Activated naive CD8-positive, alpha-beta T cell treated with anti-CD3 and anti-CD28 coated beads for 36 hours (primary cell): ENCODE data around the gene PRKAR2A. TPM values are rescaled to one million over a fixed set of nuclear protein-coding genes. Genes with fewer than 3 reads are reported as not detected.
"Not testable (repeated sequence)": the region's sequence is repeated elsewhere in the genome, so short reads cannot be mapped to it uniquely, and the experiment has no call there.

ENCODE experiments used
- DNase-seq: peaks from one replicate; pipeline ENCODE4 v3.0.0; 2021
- H3K27ac Mint-ChIP-seq: one replicate; pipeline ENCODE4 v1.8.0; 2022; ENCODE audit warnings: mild to moderate bottlenecking, moderate library complexity, mixed read lengths
- H3K27me3 Mint-ChIP-seq: one replicate; pipeline ENCODE4 v1.8.0; 2022; ENCODE audit warnings: mild to moderate bottlenecking, mixed read lengths
- H3K36me3 Mint-ChIP-seq: one replicate; pipeline ENCODE4 v1.8.0; 2021; ENCODE audit warnings: mild to moderate bottlenecking, mixed read lengths
- H3K4me1 Mint-ChIP-seq: one replicate; pipeline ENCODE4 v1.8.0; 2021; ENCODE audit warnings: mixed read lengths
- H3K4me3 Mint-ChIP-seq: one replicate; pipeline ENCODE4 v1.8.0; 2022; ENCODE audit warnings: mild to moderate bottlenecking, moderate library complexity, mixed read lengths
- H3K9me3 Mint-ChIP-seq: one replicate; pipeline ENCODE4 v1.8.0; 2022; ENCODE audit warnings: mixed read lengths
- total RNA-seq, 2 experiments: library from RNA; stranded (reverse); gene quantifications; one replicate each; pipeline ENCODE4 v1.2.3, GENCODE V29; 2021

The PRKAR2A gene
- total RNA-seq, 2 experiments from 2014 or later, result 42.8 to 45.2 TPM

- Mint-ChIP-seq H3K4me1 (no peaks in the 10 kb centered on the region), H3K36me3 (peaks cover 5% of the 10 kb centered on the region), H3K27me3 (no peaks in the 10 kb centered on the region), H3K4me3 (no peak overlapping the region), H3K9me3 (no peaks in the 10 kb centered on the region), H3K27ac (peak overlapping the region; percentile 23)
- DNase-seq, result no peak
Measured at GRCh38 chr3:48776854-48777253, 70.8 kb downstream of the PRKAR2A start.

GRCh38 chr3:48770192-48770502 is 77.5 kb downstream of the PRKAR2A start:
- Mint-ChIP-seq H3K4me1 (peaks cover 1% of the 10 kb centered on the region), H3K4me3 (no peak overlapping the region), H3K27me3 (no peaks in the 10 kb centered on the region), H3K9me3 (no peaks in the 10 kb centered on the region), H3K36me3 (peaks cover 17% of the 10 kb centered on the region), H3K27ac (no peak overlapping the region)
- DNase-seq, result no peak

DNA sequence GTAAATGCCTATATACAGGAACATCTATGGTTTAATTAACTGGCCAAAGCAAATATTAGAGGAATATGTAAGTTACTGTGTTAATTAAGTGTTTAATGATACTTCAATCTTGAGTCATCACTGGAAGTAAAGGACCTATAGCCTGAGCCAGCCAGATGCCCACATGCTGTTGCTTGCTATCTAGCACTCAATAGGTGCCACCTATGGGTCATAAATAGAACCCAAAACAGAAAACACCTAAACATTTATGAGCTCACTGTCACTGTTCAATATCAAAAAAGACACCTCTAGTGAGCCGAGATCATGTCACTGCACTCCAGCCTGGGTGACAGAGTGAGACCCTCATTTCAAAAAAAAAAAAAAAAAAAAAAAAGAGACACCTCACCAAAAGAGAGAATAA is 82.3 kb downstream of the PRKAR2A start:
- Mint-ChIP-seq H3K4me1 (peaks cover under 1% of the 10 kb centered on the region), H3K27ac (no peak overlapping the region), H3K4me3 (no peak overlapping the region), H3K27me3 (no peaks in the 10 kb centered on the region), H3K36me3 (peaks cover 6% of the 10 kb centered on the region), H3K9me3 (no peaks in the 10 kb centered on the region)
- DNase-seq, result no peak

- no peaks in the 10 kb centered on the region for H3K27me3 Mint-ChIP-seq
- no peak overlapping the region for H3K27ac Mint-ChIP-seq
- no peak for DNase-seq
- no peaks in the 10 kb centered on the region for H3K9me3 Mint-ChIP-seq
- H3K4me3 Mint-ChIP-seq, result no peak overlapping the region
- H3K4me1 Mint-ChIP-seq, result no peaks in the 10 kb centered on the region
- H3K36me3 Mint-ChIP-seq, result no peaks in the 10 kb centered on the region
Measured at GRCh38 chr3:48762816-48763215, 84.9 kb downstream of the PRKAR2A start.

- not testable (repeated sequence) for H3K9me3 Mint-ChIP-seq, H3K27me3 Mint-ChIP-seq, H3K4me1 Mint-ChIP-seq, H3K4me3 Mint-ChIP-seq, H3K36me3 Mint-ChIP-seq, H3K27ac Mint-ChIP-seq, DNase-seq
Measured at GRCh38 chr3:48759991-48760540, 87.6 kb downstream of the PRKAR2A start.

DNA sequence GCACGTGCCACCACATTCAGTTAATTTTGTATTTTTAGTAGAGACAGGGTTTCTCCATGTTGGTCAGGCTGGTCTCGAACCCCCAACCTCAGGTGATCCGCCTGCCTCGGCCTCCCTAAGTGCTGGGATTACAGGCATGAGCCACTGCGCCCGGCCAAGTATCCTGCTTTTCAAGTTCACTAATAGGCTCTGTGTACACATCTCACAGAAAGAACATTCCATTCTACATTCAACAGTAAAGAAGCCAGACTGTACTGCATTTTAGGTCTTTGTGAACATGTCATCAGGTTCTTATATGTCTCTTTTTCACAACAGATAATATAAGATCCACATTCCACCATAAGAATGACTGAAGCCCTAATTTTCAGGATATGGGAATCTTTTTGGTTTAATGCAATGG is 88.1 kb downstream of the PRKAR2A start:
- not testable (repeated sequence) for H3K36me3 Mint-ChIP-seq, H3K9me3 Mint-ChIP-seq, H3K4me1 Mint-ChIP-seq, DNase-seq, H3K4me3 Mint-ChIP-seq, H3K27me3 Mint-ChIP-seq, H3K27ac Mint-ChIP-seq

GRCh38 chr3:48759071-48759470 is 88.6 kb downstream of the PRKAR2A start:
- Mint-ChIP-seq H3K27me3 (no peaks in the 10 kb centered on the region), H3K36me3 (peaks cover 5% of the 10 kb centered on the region), H3K9me3 (no peaks in the 10 kb centered on the region), H3K4me3 (no peak overlapping the region), H3K4me1 (no peaks in the 10 kb centered on the region), H3K27ac (no peak overlapping the region)
- no peak for DNase-seq

DNA sequence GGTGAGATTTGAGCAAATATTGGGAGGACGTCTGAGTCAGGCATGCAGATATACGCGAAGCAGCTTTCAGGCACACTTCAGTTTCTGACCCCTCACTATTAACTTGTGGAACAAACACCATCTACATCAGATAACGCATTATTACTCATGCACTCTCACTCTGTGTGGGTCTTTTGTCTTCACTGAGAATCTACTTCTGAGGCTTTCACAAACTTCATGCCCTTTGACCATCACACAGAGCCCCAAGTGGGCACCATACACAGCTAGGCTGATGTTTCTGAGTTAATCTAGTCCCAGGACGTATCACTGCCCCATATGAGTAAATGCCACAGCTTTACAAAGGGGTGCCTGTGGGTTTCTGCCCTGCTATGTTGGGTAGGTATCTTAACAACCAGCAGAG is 91.0 kb downstream of the PRKAR2A start:
- Mint-ChIP-seq H3K9me3 (no peaks in the 10 kb centered on the region), H3K36me3 (peaks cover 5% of the 10 kb centered on the region), H3K27ac (no peak overlapping the region), H3K4me1 (no peaks in the 10 kb centered on the region), H3K4me3 (no peak overlapping the region), H3K27me3 (no peaks in the 10 kb centered on the region)
- no peak for DNase-seq

- Mint-ChIP-seq H3K9me3 (peaks cover 1% of the 10 kb centered on the region), H3K36me3 (peaks cover 8% of the 10 kb centered on the region), H3K27me3 (no peaks in the 10 kb centered on the region), H3K4me3 (no peak overlapping the region), H3K4me1 (no peaks in the 10 kb centered on the region), H3K27ac (no peak overlapping the region)
- no peak for DNase-seq
Measured at GRCh38 chr3:48750856-48751255, 96.8 kb downstream of the PRKAR2A start.

DNA sequence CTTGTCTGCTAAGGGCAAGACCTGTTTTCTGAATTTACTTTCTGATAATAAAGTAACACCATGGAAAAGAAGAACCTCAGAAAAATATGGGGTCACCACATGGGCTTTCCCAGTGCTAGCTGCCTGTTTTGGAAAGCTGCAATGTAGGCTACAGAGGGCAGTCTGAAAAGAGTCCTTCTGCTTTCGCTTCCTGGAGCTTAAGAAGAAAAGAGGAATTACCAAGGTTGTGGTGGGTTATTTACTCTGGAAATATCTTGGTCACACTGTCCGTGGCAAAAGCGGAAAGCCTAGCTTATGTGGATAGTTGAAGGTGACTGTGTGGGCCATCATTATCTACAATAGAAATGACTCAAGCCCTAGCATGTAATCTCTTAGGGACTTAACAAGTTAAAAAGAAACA is 98.9 kb downstream of the PRKAR2A start:
- H3K9me3 Mint-ChIP-seq, result peaks cover 4% of the 10 kb centered on the region
- DNase-seq, result no peak
- H3K4me3 Mint-ChIP-seq, result no peak overlapping the region
- H3K27me3 Mint-ChIP-seq, result no peaks in the 10 kb centered on the region
- no peaks in the 10 kb centered on the region for H3K4me1 Mint-ChIP-seq
- no peak overlapping the region for H3K27ac Mint-ChIP-seq
- peaks cover 11% of the 10 kb centered on the region for H3K36me3 Mint-ChIP-seq

GRCh38 chr3:48747706-48748105 is 100.0 kb downstream of the PRKAR2A start:
- no peak overlapping the region for H3K27ac Mint-ChIP-seq
- no peaks in the 10 kb centered on the region for H3K4me1 Mint-ChIP-seq
- no peak overlapping the region for H3K4me3 Mint-ChIP-seq
- peaks cover 11% of the 10 kb centered on the region for H3K36me3 Mint-ChIP-seq
- no peak for DNase-seq
- H3K27me3 Mint-ChIP-seq, result no peaks in the 10 kb centered on the region
- peaks cover 4% of the 10 kb centered on the region for H3K9me3 Mint-ChIP-seq

DNA sequence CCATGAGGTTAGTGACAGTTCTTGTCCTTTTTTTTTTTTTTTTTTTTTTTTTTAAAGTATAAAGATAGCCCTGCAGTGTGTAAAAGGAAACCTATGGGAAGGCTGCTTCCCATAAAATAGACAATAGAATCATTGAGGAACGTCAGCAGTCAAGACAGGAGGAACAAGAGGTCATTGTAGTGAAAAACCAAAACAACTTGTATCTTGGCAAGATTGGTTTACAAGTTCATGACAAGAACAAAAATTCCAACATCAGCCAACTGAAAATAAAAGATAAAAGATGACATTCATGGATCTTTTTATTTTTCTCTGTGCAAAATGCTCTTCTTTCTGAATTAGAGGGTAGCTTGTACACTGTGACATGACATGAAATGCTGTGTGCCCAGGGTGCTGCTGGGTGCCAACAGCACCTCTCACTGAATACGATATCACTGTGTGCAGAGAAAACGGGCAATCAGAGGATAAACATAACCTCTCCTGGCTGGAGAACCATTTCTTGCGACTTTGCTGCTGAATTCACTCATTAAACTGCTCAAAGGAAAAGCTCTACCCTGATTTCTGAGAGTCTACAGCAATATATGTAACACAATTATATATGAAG is 100.6 kb downstream of the PRKAR2A start:
- no peak for DNase-seq
- Mint-ChIP-seq H3K36me3 (peaks cover 11% of the 10 kb centered on the region), H3K27me3 (no peaks in the 10 kb centered on the region), H3K4me1 (no peaks in the 10 kb centered on the region), H3K4me3 (no peak overlapping the region), H3K27ac (no peak overlapping the region), H3K9me3 (peaks cover 4% of the 10 kb centered on the region)

DNA sequence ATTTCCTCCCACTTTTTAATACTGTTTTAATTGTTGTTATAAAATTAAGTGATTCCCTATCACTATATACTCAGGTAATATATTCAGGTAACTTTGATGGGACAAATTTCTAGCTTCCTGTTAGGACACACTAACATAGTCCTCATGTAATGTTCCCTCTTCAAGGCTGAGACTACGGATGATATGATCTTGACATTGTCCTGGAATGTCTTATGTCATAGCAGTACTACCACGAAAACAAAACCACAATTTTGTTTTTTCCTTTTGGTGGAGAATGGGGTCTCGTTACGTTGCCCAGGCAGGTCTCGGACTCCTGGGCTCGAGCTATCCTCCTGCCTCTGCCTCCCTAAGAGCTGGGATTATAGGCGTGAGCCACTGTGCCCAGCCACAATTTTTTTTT is 103.9 kb downstream of the PRKAR2A start:
- no peak for DNase-seq
- H3K9me3 Mint-ChIP-seq, result peaks cover 4% of the 10 kb centered on the region
- H3K4me1 Mint-ChIP-seq, result no peaks in the 10 kb centered on the region
- H3K27ac Mint-ChIP-seq, result no peak overlapping the region
- no peaks in the 10 kb centered on the region for H3K27me3 Mint-ChIP-seq
- peaks cover 11% of the 10 kb centered on the region for H3K36me3 Mint-ChIP-seq
- H3K4me3 Mint-ChIP-seq, result no peak overlapping the region

GRCh38 chr3:48741226-48741625 is 106.4 kb downstream of the PRKAR2A start:
- not testable (repeated sequence) for DNase-seq, H3K27ac Mint-ChIP-seq, H3K9me3 Mint-ChIP-seq, H3K4me1 Mint-ChIP-seq, H3K4me3 Mint-ChIP-seq, H3K27me3 Mint-ChIP-seq, H3K36me3 Mint-ChIP-seq

DNA sequence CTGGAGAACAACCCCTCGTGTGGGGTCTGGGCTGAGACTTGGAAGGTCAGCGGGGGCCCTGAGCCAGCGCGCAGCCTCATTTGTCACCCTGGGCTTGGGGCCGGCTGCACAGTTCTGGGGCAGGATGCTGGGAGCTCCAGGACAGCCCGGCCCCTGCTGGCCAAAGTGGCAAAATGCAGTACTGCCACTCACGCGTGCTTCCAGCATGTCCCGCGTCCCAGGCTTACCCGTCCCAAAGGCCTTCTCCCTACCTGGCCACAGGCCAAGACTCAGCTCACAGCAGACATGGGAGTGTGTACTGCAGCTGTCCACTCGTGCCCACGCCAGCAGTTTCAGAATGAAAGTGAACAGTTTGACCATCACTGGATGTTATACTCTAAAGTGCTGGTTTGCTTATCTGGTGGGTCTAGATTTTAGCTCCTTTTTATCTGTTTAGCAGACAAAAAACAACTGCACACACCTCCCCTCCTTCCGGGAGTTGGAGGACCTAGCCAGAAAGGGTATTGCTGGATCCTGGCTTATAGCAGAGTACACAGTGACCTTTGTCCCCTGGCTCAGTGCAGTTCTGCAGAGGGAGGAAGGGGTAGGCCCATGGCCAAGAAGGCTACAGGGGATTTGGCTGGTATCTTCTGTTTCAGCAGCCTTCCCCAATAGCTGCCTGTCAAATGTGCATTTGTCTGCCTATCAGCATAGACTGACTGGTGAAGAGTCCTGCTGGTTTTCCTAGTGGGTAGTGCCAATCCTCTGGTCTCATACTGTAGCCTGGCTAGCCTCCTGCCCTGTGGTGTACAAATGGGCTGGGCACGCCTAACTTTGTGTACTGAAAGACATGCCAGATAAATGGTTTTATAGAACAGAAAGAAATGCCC is 107.5 kb downstream of the PRKAR2A start:
- DNase-seq, result peak; percentile 64
- H3K9me3 Mint-ChIP-seq, result no peaks in the 10 kb centered on the region
- H3K36me3 Mint-ChIP-seq, result no peaks in the 10 kb centered on the region
- H3K4me3 Mint-ChIP-seq, result no peak overlapping the region
- H3K27ac Mint-ChIP-seq, result no peak overlapping the region
- no peaks in the 10 kb centered on the region for H3K4me1 Mint-ChIP-seq
- no peaks in the 10 kb centered on the region for H3K27me3 Mint-ChIP-seq

GRCh38 chr3:48739617-48739954 is 108.1 kb downstream of the PRKAR2A start:
- Mint-ChIP-seq H3K4me3 (no peak overlapping the region), H3K27me3 (no peaks in the 10 kb centered on the region), H3K9me3 (no peaks in the 10 kb centered on the region), H3K4me1 (no peaks in the 10 kb centered on the region), H3K27ac (no peak overlapping the region), H3K36me3 (no peaks in the 10 kb centered on the region)
- no peak for DNase-seq
